ENCODE results near the gene PLA2G15. TPM values are rescaled to one million over a fixed set of nuclear protein-coding genes. Genes with fewer than 3 reads are reported as not detected.

PLA2G15 gene
- total RNA-seq, 3 donors from 2014 or later: 13.2 to 14.2 (median 13.5) TPM

DNA sequence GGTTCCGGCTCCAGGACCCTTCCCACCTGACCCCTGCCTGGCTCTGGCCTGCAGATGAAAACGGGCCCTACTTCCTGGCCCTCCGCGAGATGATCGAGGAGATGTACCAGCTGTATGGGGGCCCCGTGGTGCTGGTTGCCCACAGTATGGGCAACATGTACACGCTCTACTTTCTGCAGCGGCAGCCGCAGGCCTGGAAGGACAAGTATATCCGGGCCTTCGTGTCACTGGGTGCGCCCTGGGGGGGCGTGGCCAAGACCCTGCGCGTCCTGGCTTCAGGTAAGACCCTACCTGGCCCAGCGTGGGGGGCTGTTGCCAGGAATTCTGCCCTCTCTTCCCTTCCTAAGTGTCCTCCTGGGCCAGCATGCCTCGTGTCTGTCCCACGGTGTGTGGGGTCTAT lies 10.5 kb downstream of the PLA2G15 start:
- intact Hi-C loops (cut with DNase I, micrococcal nuclease): no loop called here
- Histone ChIP-seq H3K4me3 (no peak overlapping the region), H3K36me3 (ENCODE audit: low read depth) (no peaks in the 10 kb centered on the region), H3K4me1 (ENCODE audit: low read depth) (peaks cover 12% of the 10 kb centered on the region), H3K9me3 (no peaks in the 10 kb centered on the region)
- TF ChIP-seq CTCF (IDR thresholded peaks at IDR 0.05): no peak
- DNase-seq (no peak), ATAC-seq (no peak)

GRCh38 chr16:68257251-68257905 lies 12.2 kb downstream of the PLA2G15 start:
- intact Hi-C loops (cut with DNase I, micrococcal nuclease): no loop called here
- Histone ChIP-seq H3K4me3 (no peak overlapping the region), H3K9me3 (no peaks in the 10 kb centered on the region), H3K4me1 (ENCODE audit: low read depth) (peaks cover 16% of the 10 kb centered on the region), H3K36me3 (ENCODE audit: low read depth) (no peaks in the 10 kb centered on the region)
- ATAC-seq (peak; percentile 72), DNase-seq (peak in 1 of 3 donors; percentile 55)
- TF ChIP-seq CTCF (IDR thresholded peaks at IDR 0.05): no peak

DNA sequence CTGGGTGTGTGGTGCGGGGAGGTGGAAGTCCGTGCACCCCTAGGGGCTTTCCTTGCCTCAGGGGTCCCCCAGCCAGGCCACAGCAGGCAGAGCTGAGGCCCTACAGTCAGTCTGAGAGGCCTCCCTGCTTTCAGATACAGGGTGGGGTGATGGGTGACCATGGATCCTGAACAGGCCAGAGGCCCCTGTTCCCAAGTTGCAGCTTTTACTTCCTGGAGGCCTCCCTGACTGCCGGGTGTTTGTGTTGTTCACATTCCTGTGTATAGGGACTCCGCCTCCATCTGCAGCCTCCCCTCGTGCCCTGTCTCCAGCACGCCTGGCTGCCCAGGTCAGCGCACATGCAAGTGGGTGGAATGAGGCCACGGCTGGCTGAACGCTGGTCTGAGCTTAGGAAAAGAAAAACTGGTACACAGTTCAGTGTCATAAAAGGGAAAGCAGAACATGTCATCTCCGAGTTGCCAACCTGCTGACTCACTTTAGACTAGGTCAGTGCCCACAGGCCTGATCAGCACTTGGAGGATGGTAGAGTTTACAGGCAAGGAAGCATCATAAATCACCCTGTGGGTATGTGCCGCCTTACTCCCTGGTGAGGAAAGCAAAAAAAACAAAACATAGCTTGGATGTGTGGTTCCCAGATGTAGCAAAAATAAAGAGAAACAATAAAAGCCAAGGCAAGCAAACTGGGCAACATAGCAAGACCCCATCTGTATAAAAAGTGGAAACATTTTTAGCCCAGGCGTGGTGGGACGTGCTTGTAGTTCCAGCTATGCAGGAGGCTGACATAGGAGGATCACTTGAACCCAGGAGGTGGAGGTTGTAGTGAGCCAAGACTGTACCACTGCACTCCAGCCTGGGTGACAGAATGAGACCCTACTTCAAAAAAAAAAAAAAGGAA lies 13.0 kb downstream of the PLA2G15 start:
- ATAC-seq (peak; percentile 81), DNase-seq (peak; percentile 51 to 75 (median 71))
- Histone ChIP-seq H3K4me3 (no peak overlapping the region), H3K9me3 (no peaks in the 10 kb centered on the region), H3K4me1 (ENCODE audit: low read depth) (peaks cover 16% of the 10 kb centered on the region), H3K36me3 (ENCODE audit: low read depth) (no peaks in the 10 kb centered on the region)
- intact Hi-C loops (cut with DNase I, micrococcal nuclease): no loop called here
- no peak for TF ChIP-seq CTCF (IDR thresholded peaks at IDR 0.05)

DNA sequence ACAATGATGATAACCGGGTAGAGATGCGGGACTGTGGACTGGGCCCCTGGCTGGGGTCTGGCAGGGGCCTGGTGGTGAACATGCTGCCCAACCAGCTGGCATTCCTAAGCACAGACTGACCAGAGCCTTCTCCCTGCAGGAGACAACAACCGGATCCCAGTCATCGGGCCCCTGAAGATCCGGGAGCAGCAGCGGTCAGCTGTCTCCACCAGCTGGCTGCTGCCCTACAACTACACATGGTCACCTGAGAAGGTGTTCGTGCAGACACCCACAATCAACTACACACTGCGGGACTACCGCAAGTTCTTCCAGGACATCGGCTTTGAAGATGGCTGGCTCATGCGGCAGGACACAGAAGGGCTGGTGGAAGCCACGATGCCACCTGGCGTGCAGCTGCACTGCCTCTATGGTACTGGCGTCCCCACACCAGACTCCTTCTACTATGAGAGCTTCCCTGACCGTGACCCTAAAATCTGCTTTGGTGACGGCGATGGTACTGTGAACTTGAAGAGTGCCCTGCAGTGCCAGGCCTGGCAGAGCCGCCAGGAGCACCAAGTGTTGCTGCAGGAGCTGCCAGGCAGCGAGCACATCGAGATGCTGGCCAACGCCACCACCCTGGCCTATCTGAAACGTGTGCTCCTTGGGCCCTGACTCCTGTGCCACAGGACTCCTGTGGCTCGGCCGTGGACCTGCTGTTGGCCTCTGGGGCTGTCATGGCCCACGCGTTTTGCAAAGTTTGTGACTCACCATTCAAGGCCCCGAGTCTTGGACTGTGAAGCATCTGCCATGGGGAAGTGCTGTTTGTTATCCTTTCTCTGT lies 14.0 kb downstream of the PLA2G15 start:
- TF ChIP-seq CTCF (IDR thresholded peaks at IDR 0.05): no peak
- H3K9me3 ChIP-seq: no peaks in the 10 kb centered on the region
- intact Hi-C loops (cut with DNase I, micrococcal nuclease): no loop called here
- no peaks in the 10 kb centered on the region for H3K36me3 ChIP-seq (ENCODE audit: low read depth)
- ATAC-seq: no peak
- peaks cover 21% of the 10 kb centered on the region for H3K4me1 ChIP-seq (ENCODE audit: low read depth)
- no peak overlapping the region for H3K4me3 ChIP-seq
- no peak for DNase-seq

DNA sequence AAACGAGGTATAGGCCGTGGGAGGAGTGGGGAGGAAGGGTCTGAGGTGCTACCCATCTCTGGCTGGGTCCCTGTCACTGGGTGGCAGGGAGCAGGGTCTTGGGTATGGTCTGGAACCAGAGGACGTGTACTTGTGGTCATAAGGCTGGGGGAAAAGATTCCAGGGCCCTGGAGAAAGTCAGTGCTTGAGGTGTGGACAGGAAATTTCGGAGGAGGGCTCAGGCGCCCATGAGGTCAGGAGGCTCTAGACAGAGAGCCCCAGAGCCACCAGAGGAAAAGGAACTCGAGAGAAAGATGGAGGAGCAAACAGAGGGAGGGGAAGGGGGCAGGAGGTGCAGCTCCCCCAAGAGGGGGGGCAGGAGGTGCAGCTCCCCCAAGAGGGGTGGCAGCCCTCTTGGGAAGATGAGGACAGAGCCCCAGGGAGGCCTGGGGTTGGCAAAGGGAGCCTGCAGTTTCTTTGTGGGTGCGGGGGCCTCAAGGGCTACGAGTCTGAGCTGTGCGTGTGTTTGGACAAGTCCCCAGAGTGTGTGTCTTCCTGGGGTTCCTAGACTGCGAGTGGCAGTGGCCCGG lies 18.5 kb downstream of the PLA2G15 start:
- Histone ChIP-seq H3K9me3 (no peaks in the 10 kb centered on the region), H3K4me1 (ENCODE audit: low read depth) (peaks cover 29% of the 10 kb centered on the region), H3K4me3 (peak overlapping the region; percentile 64), H3K36me3 (ENCODE audit: low read depth) (no peaks in the 10 kb centered on the region)
- ATAC-seq (no peak), DNase-seq (no peak)
- intact Hi-C loops (cut with DNase I, micrococcal nuclease): loop anchor here in 1 of 2 donors (5.0 kb wide), 1 partner anchor 64 kb away; no protein-coding TSS in a partner anchor
- no peak for TF ChIP-seq CTCF (IDR thresholded peaks at IDR 0.05)
